Cardiac fibroblast (primary cell): Measurements from ENCODE around the gene SARS2.

Source experiments
- DNase-seq, 2 donors: peaks; one replicate each; pipeline versions ENCODE4 v3.0.0 to v3.0.0-alpha.2; 2010; ENCODE audit warnings: low read depth in 2 of 2
- H3K4me3 ChIP-seq, 2 donors: replicated peaks in 1 of 2; 1 replicate in 1 of 2; 2 replicates in 1 of 2; pipeline ENCODE4 v1.5.1; 2011; ENCODE audit warnings: low read depth in 2 of 2, low read length in 2 of 2, mild to moderate bottlenecking in 2 of 2, moderate library complexity in 1 of 2
- CTCF ChIP-seq: IDR thresholded peaks from one replicate; pipeline ENCODE4 v1.5.1; 2011; ENCODE audit warnings: low read depth, mild to moderate bottlenecking, low read length, inconsistent platforms

The SARS2 gene

GRCh38 chr19:38932425-38933179, 2.0 kb upstream of the SARS2 start:
- H3K4me3 ChIP-seq = no peak overlapping the region
- TF ChIP-seq CTCF = peak; percentile 36
- DNase-seq = peak; percentile 64

- H3K4me3 ChIP-seq = peak overlapping the region; percentile 85 to 95
- DNase-seq = no peak
- no peak for TF ChIP-seq CTCF
These were observed 894 bp upstream of the SARS2 start for GRCh38 chr19:38931521-38931793.

- peak within 1 kb of the TSS; percentile 85 to 95 for H3K4me3 ChIP-seq
- no peak for TF ChIP-seq CTCF
- DNase-seq = peak; percentile 99 to 100
These were observed 385 bp upstream of the SARS2 start, which contains the start of gene MRPS12 for GRCh38 chr19:38930776-38931520. MRPS12 (plus strand) TSS chr19:38930944; CDS start chr19:38931295, 351 bp downstream.

GRCh38 chr19:38928391-38929001, 2.1 kb downstream of the SARS2 start:
- TF ChIP-seq CTCF = no peak
- H3K4me3 ChIP-seq = no peak overlapping the region
- DNase-seq = no peak

GRCh38 chr19:38924388-38924787, 6.2 kb downstream of the SARS2 start:
- DNase-seq = no peak
- no peak overlapping the region for H3K4me3 ChIP-seq
- TF ChIP-seq CTCF = no peak

- TF ChIP-seq CTCF = no peak
- no peak overlapping the region for H3K4me3 ChIP-seq
- no peak for DNase-seq
These were observed 8.1 kb downstream of the SARS2 start for GRCh38 chr19:38922482-38922881.
